ENCODE data around the gene C1QTNF4.

DNA sequence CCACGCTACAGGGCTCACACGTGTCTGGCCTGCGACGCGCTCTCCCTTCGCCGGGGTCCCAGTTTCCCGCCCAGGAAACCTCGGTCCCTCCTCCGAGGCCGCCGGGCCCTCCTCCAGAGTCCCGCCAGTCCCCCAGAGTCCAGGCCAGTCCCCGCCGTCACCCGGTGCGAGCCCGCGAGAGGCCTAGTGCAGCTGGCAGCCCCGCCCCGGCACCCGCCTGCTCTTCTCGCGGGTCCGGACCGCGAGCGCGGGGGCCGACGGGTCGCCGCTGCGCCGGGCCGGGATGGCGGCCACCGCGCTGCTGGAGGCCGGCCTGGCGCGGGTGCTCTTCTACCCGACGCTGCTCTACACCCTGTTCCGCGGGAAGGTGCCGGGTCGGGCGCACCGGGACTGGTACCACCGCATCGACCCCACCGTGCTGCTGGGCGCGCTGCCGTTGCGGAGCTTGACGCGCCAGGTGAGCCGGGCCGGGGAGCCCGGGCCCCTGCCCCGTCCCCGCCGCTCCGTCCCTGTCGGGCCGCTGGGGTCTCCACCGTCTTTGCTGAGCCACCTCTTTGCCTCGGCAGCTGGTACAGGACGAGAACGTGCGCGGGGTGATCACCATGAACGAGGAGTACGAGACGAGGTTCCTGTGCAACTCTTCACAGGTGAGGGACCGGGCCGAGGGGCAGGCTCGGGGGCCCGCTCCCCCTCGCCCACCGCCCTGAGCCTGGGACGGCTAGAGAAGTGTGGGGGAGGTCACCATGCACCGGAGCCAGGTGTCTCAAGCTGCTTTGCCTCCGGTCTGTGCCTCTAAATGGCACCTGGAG is 28.7 kb downstream of the C1QTNF4 start, which contains the start of gene PTPMT1:
- TF ChIP-seq, protein P1, sequence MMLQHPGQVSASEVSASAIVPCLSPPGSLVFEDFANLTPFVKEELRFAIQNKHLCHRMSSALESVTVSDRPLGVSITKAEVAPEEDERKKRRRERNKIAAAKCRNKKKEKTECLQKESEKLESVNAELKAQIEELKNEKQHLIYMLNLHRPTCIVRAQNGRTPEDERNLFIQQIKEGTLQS (IDR thresholded peaks at IDR 0.05; ENCODE audit: borderline replicate concordance, extremely low read depth, low read depth, low read length) = no peak
- TF ChIP-seq, protein P2, sequence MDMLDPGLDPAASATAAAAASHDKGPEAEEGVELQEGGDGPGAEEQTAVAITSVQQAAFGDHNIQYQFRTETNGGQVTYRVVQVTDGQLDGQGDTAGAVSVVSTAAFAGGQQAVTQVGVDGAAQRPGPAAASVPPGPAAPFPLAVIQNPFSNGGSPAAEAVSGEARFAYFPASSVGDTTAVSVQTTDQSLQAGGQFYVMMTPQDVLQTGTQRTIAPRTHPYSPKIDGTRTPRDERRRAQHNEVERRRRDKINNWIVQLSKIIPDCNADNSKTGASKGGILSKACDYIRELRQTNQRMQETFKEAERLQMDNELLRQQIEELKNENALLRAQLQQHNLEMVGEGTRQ (IDR thresholded peaks at IDR 0.05; ENCODE audit: borderline replicate concordance, low read depth, low read length) = no peak
- TF ChIP-seq KDM1A (IDR thresholded peaks at IDR 0.05; ENCODE audit: borderline replicate concordance) (no peak), HCFC1 (IDR thresholded peaks at IDR 0.05; ENCODE audit: low read length) (peak; percentile 35; the same call in 1 of the 2 replicates), POLR2AphosphoS5 (IDR thresholded peaks at IDR 0.05; ENCODE audit: low read length) (peak; percentile 69; the same call in 1 of the 2 replicates), TCF12 (IDR thresholded peaks at IDR 0.05; ENCODE audit: low read depth, low read length) (0 out of 2 replicates have a peak, but pooled peaks have one; percentile 13)
